BLaER1 (cell line): ENCODE data around the gene NOTUM.
"Not testable (repeated sequence)": the region's sequence is repeated elsewhere in the genome, so short reads cannot be mapped to it uniquely, and the experiment has no call there.

Experiments used
- H3K27ac ChIP-seq: shearing (Covaris generic); formaldehyde crosslinking; 2 replicates; pipeline ENCODE4 v1.8.1; 2022
- H3K27me3 ChIP-seq: shearing (Covaris generic); formaldehyde crosslinking; 2 replicates; pipeline ENCODE4 v1.8.1; 2022
- H3K36me3 ChIP-seq: shearing (Covaris generic); formaldehyde crosslinking; 2 replicates; pipeline ENCODE4 v1.8.1; 2022
- H3K4me1 ChIP-seq: shearing (Covaris generic); formaldehyde crosslinking; 2 replicates; pipeline ENCODE4 v1.8.1; 2022
- H3K4me2 ChIP-seq: shearing (Covaris generic); formaldehyde crosslinking; 2 replicates; pipeline ENCODE4 v1.8.1; 2022
- H3K4me3 ChIP-seq: shearing (Covaris generic); formaldehyde crosslinking; 2 replicates; pipeline ENCODE4 v1.8.1; 2022
- H3K9ac ChIP-seq: shearing (Covaris generic); formaldehyde crosslinking; 2 replicates; pipeline ENCODE4 v1.8.1; 2022
- H3K9me3 ChIP-seq: shearing (Covaris generic); formaldehyde crosslinking; 2 replicates; pipeline ENCODE4 v1.8.1; 2022
- H4K20me1 ChIP-seq: shearing (Covaris generic); formaldehyde crosslinking; 2 replicates; pipeline ENCODE4 v1.8.1; 2022
- Cebpa-rat ChIP-seq: shearing (Covaris generic); IDR thresholded peaks from 2 replicates; pipeline ENCODE4 v1.8.1; 2022

NOTUM gene

GRCh38 chr17:81959362-81960129 is 1.4 kb downstream of the NOTUM start:
- Histone ChIP-seq H3K27me3 (peaks cover 81% of the 10 kb centered on the region), H3K4me2 (peak overlapping the region; percentile 97), H3K9me3 (no peaks in the 10 kb centered on the region), H3K9ac (0 out of 2 replicates have a peak overlapping the region, but pooled peaks have one; percentile 24), H3K4me3 (peak overlapping the region; percentile 65), H3K4me1 (peaks cover 23% of the 10 kb centered on the region), H4K20me1 (peaks cover 29% of the 10 kb centered on the region), H3K36me3 (no peaks in the 10 kb centered on the region), H3K27ac (no peak overlapping the region)
- no peak for TF ChIP-seq Cebpa-rat

- no peaks in the 10 kb centered on the region for H3K36me3 ChIP-seq
- H3K9me3 ChIP-seq = no peaks in the 10 kb centered on the region
- H3K9ac ChIP-seq = no peak overlapping the region
- peaks cover 23% of the 10 kb centered on the region for H3K4me1 ChIP-seq
- H4K20me1 ChIP-seq = peaks cover 25% of the 10 kb centered on the region
- H3K27ac ChIP-seq = no peak overlapping the region
- TF ChIP-seq Cebpa-rat = no peak
- peak overlapping the region; percentile 65 for H3K4me3 ChIP-seq
- peaks cover 73% of the 10 kb centered on the region for H3K27me3 ChIP-seq
- peak overlapping the region; percentile 97 for H3K4me2 ChIP-seq
Measured at GRCh38 chr17:81958633-81959342, 2.2 kb downstream of the NOTUM start.

GRCh38 chr17:81957691-81958432 is 3.1 kb downstream of the NOTUM start:
- H3K27ac ChIP-seq = no peak overlapping the region
- H3K9ac ChIP-seq = no peak overlapping the region
- no peaks in the 10 kb centered on the region for H3K36me3 ChIP-seq
- H3K9me3 ChIP-seq = no peaks in the 10 kb centered on the region
- no peak for TF ChIP-seq Cebpa-rat
- peaks cover 25% of the 10 kb centered on the region for H4K20me1 ChIP-seq
- H3K4me1 ChIP-seq = peaks cover 26% of the 10 kb centered on the region
- no peak overlapping the region for H3K4me2 ChIP-seq
- peaks cover 64% of the 10 kb centered on the region for H3K27me3 ChIP-seq
- no peak overlapping the region for H3K4me3 ChIP-seq

- no peak for TF ChIP-seq Cebpa-rat
- no peak overlapping the region for H3K4me2 ChIP-seq
- H3K9me3 ChIP-seq = no peaks in the 10 kb centered on the region
- H4K20me1 ChIP-seq = peaks cover 17% of the 10 kb centered on the region
- H3K9ac ChIP-seq = 0 out of 2 replicates have a peak overlapping the region, but pooled peaks have one; percentile 29
- peaks cover 30% of the 10 kb centered on the region for H3K4me1 ChIP-seq
- H3K27ac ChIP-seq = no peak overlapping the region
- no peaks in the 10 kb centered on the region for H3K36me3 ChIP-seq
- no peak overlapping the region for H3K4me3 ChIP-seq
- peaks cover 54% of the 10 kb centered on the region for H3K27me3 ChIP-seq
Measured at GRCh38 chr17:81956607-81957589, 4.1 kb downstream of the NOTUM start.

- no peaks in the 10 kb centered on the region for H3K9me3 ChIP-seq
- peaks cover 28% of the 10 kb centered on the region for H3K4me1 ChIP-seq
- TF ChIP-seq Cebpa-rat = no peak
- no peaks in the 10 kb centered on the region for H3K36me3 ChIP-seq
- no peak overlapping the region for H3K4me3 ChIP-seq
- H3K9ac ChIP-seq = no peak overlapping the region
- peaks cover 45% of the 10 kb centered on the region for H3K27me3 ChIP-seq
- no peak overlapping the region for H3K27ac ChIP-seq
- H3K4me2 ChIP-seq = no peak overlapping the region
- peaks cover 11% of the 10 kb centered on the region for H4K20me1 ChIP-seq
Measured at GRCh38 chr17:81955756-81956544, 5.0 kb downstream of the NOTUM start.

GRCh38 chr17:81955058-81955681 is 5.8 kb downstream of the NOTUM start:
- Histone ChIP-seq H3K9me3 (no peaks in the 10 kb centered on the region), H3K27me3 (peaks cover 37% of the 10 kb centered on the region), H3K4me1 (peaks cover 20% of the 10 kb centered on the region), H3K4me2 (no peak overlapping the region), H3K9ac (no peak overlapping the region), H3K36me3 (no peaks in the 10 kb centered on the region), H4K20me1 (peaks cover 3% of the 10 kb centered on the region), H3K4me3 (no peak overlapping the region), H3K27ac (no peak overlapping the region)
- no peak for TF ChIP-seq Cebpa-rat

- Histone ChIP-seq H3K36me3 (no peaks in the 10 kb centered on the region), H3K27ac (no peak overlapping the region), H3K4me1 (peaks cover 13% of the 10 kb centered on the region), H3K9me3 (no peaks in the 10 kb centered on the region), H3K4me2 (no peak overlapping the region), H4K20me1 (no peaks in the 10 kb centered on the region), H3K4me3 (no peak overlapping the region), H3K9ac (no peak overlapping the region), H3K27me3 (peaks cover 29% of the 10 kb centered on the region)
- TF ChIP-seq Cebpa-rat = no peak
Measured at GRCh38 chr17:81954131-81955057, 6.6 kb downstream of the NOTUM start.

GRCh38 chr17:81953443-81953842 is 7.5 kb downstream of the NOTUM start:
- H3K4me3 ChIP-seq, H3K9me3 ChIP-seq, H3K9ac ChIP-seq, H3K27ac ChIP-seq, H3K36me3 ChIP-seq, H4K20me1 ChIP-seq, H3K4me2 ChIP-seq: not testable (repeated sequence)
- H3K27me3 ChIP-seq = peaks cover 20% of the 10 kb centered on the region
- peaks cover 10% of the 10 kb centered on the region for H3K4me1 ChIP-seq
